GM21723 (cell line): ENCODE data around the gene ZFHX3.

Experiments
- ATAC-seq: cut with Tn5 transposase; IDR thresholded peaks from one replicate; pipeline ENCODE4 v1.9.1; 2021; ENCODE audit warnings: mild to moderate bottlenecking, moderate library complexity; ENCODE audit not compliant: unreplicated experiment

The ZFHX3 gene

GRCh38 chr16:72854267-72854959, 193.5 kb downstream of the ZFHX3 start:
- ATAC-seq = no peak

GRCh38 chr16:72853575-72854266, 194.2 kb downstream of the ZFHX3 start:
- no peak for ATAC-seq

GRCh38 chr16:72852421-72852820, 195.5 kb downstream of the ZFHX3 start:
- ATAC-seq = no peak

- no peak for ATAC-seq
These were observed 197.1 kb downstream of the ZFHX3 start for GRCh38 chr16:72850853-72851252.

GRCh38 chr16:72850021-72850420, 197.9 kb downstream of the ZFHX3 start:
- ATAC-seq = no peak

GRCh38 chr16:72848759-72849664, 198.9 kb downstream of the ZFHX3 start:
- no peak for ATAC-seq

GRCh38 chr16:72848028-72848400, 199.9 kb downstream of the ZFHX3 start:
- ATAC-seq = no peak

- peak; percentile 68 for ATAC-seq
These were observed 200.5 kb downstream of the ZFHX3 start for GRCh38 chr16:72847187-72848027.

- ATAC-seq = no peak
These were observed 201.3 kb downstream of the ZFHX3 start for GRCh38 chr16:72846594-72846993.

- no peak for ATAC-seq
These were observed 202.5 kb downstream of the ZFHX3 start for GRCh38 chr16:72845322-72846020.

- ATAC-seq = peak; percentile 50
These were observed 203.6 kb downstream of the ZFHX3 start for GRCh38 chr16:72844225-72844920.

- ATAC-seq = no peak
These were observed 206.4 kb downstream of the ZFHX3 start for GRCh38 chr16:72841506-72841905.

- no peak for ATAC-seq
These were observed 207.1 kb downstream of the ZFHX3 start for GRCh38 chr16:72840631-72841381.

- no peak for ATAC-seq
These were observed 209.0 kb downstream of the ZFHX3 start for GRCh38 chr16:72838951-72839350.

- no peak for ATAC-seq
These were observed 209.4 kb downstream of the ZFHX3 start for GRCh38 chr16:72838586-72838910.

GRCh38 chr16:72837846-72838585, 209.9 kb downstream of the ZFHX3 start:
- ATAC-seq = no peak

- no peak for ATAC-seq
These were observed 210.9 kb downstream of the ZFHX3 start for GRCh38 chr16:72836985-72837384.

- ATAC-seq = no peak
These were observed 211.7 kb downstream of the ZFHX3 start for GRCh38 chr16:72836181-72836580.
